GM13976 (cell line): ENCODE results near the gene GRM4.

Experiments used
- DNase-seq: peaks from one replicate; pipeline ENCODE4 v3.0.0; 2012; ENCODE audit warnings: low spot score
- in situ Hi-C: fragments of 300-500 bp; cut with MboI; formaldehyde crosslinking; loops from one replicate; pipeline ENCODE4 v1.12.0; 2022; ENCODE audit warnings: low sequenced_read_pairs, mixed read lengths, inconsistent platforms; ENCODE audit not compliant: unreplicated experiment
- TF ChIP-seq, protein P1 (sequence below): IDR thresholded peaks from 2 replicates; pipeline ENCODE4 v1.5.1; 2012; ENCODE audit warnings: borderline replicate concordance, mild to moderate bottlenecking; ENCODE audit not compliant: insufficient read depth; ENCODE audit errors: extremely low read depth, missing control alignments, control extremely low read depth

Gene GRM4

DNA sequence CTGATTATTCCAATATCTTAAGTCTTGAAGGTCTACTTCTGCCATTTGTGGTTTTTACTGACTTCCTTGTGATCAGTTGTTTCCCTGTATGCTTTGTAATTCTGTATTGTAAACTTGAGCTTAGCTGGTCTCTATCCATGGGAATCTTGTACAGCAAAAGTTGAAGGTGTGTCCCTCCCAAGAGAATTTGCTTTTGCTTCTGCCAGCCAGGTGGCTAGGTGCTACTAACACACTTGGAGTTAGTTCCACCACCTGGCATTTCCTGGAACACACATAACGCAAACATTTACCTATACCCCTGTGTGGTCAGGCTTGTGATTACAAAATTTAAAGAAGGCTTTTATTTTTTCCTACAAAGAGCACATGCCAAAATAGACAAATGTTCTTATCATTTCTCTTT, 141.2 kb downstream of the GRM4 start:
- in situ Hi-C loops: no loop called here
- TF ChIP-seq, protein P1, sequence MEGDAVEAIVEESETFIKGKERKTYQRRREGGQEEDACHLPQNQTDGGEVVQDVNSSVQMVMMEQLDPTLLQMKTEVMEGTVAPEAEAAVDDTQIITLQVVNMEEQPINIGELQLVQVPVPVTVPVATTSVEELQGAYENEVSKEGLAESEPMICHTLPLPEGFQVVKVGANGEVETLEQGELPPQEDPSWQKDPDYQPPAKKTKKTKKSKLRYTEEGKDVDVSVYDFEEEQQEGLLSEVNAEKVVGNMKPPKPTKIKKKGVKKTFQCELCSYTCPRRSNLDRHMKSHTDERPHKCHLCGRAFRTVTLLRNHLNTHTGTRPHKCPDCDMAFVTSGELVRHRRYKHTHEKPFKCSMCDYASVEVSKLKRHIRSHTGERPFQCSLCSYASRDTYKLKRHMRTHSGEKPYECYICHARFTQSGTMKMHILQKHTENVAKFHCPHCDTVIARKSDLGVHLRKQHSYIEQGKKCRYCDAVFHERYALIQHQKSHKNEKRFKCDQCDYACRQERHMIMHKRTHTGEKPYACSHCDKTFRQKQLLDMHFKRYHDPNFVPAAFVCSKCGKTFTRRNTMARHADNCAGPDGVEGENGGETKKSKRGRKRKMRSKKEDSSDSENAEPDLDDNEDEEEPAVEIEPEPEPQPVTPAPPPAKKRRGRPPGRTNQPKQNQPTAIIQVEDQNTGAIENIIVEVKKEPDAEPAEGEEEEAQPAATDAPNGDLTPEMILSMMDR: no peak
- no peak for DNase-seq

DNA sequence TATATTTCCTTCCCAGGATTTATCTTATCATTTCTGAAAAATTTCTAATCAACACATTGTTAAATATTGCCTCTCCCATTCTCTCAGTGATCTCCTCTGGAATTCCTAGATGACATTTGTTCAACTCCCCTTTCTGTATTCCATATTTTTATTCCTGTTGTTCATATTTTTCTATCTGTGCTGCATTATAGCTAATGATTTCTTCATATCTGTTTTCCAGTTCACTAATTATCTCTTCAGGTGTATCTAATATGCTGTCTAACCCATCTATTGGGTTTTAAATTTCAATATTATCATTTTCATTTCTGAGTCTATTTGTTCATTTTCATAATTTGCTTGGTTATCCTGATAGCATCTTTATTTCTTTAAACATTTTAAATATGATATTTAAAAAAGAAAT, 141.9 kb downstream of the GRM4 start:
- in situ Hi-C loops: no loop called here
- no peak for DNase-seq
- TF ChIP-seq, protein P1: no peak

GRCh38 chr6:34001706-34002621, 143.9 kb downstream of the GRM4 start:
- DNase-seq: no peak
- in situ Hi-C loops: no loop called here
- TF ChIP-seq, protein P1: no peak

DNA sequence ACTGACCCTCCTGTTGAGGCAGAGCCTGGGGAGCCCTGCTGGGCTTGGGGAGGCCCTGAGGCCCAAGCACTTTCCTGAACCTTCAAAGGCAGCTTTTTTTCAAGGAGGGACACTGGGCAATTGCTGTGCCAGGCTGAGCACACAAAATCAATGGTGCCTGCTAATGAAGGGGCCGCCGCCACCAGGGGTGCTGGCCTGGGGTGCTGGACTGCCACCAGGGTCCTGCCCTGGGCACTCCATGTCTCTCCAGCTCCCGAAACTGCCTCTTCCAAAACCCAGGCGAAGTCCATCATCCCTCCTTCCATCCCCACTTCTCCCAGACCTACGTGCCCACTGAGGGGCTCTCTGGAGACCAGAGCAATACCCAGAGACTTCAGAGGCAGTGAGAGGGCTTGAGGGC, 145.6 kb downstream of the GRM4 start:
- in situ Hi-C loops: no loop called here
- TF ChIP-seq, protein P1: no peak
- no peak for DNase-seq

- in situ Hi-C loops: no loop called here
- no peak for DNase-seq
- TF ChIP-seq, protein P1: no peak
Observed at GRCh38 chr6:33999567-33999966, 146.3 kb downstream of the GRM4 start.

DNA sequence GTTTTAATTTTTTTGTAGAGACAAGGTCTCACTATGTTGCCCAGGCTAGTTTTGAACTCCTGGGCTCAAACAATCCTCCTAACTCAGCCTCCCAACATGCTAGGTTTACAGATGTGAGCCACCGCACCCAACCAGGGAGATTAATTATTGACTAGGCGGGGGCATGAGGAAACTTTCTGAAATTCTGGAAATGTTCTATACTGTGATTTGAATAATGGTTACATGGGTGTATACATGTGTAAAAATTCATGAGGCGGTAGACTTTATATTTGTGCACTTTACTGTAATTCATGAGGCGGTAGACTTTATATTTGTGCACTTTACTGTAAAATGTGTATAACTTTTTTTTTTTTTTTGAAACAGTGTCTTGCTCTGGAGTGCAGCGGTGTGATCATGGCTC, 147.2 kb downstream of the GRM4 start:
- TF ChIP-seq, protein P1: no peak
- in situ Hi-C loops: no loop called here
- no peak for DNase-seq
